ENCODE data around the gene CEP112. TPM values are rescaled to one million over a fixed set of nuclear protein-coding genes. Genes with fewer than 3 reads are reported as not detected.
"Not testable (repeated sequence)": the region's sequence is repeated elsewhere in the genome, so short reads cannot be mapped to it uniquely, and the experiment has no call there.

The CEP112 gene
- total RNA-seq, 4 donors from 2014 or later = 0.53 to 41.3 (median 5.7) TPM

DNA sequence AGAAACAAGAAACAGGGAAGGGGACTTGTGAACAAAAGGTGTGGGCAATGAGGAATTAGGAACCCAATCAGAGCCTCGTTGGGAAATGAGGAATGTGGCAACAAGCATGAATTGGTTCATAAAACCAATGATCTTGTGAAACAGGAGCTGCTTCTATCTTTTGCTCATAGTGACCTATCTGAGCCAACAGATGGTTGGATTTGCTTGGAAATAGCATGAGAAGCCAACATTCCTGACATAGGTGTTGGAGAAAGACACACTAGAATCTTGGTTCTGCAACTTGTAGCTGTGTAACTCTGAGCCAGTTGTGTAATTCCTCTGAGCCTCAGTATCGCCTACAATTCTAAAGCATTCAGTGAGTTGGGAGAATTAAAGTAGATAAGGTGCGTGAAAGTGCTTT is 378.6 kb downstream of the CEP112 start:
- H3K36me3 ChIP-seq = no peaks in the 10 kb centered on the region
- no peaks in the 10 kb centered on the region for H3K4me1 ChIP-seq
- no peak for DNase-seq

DNA sequence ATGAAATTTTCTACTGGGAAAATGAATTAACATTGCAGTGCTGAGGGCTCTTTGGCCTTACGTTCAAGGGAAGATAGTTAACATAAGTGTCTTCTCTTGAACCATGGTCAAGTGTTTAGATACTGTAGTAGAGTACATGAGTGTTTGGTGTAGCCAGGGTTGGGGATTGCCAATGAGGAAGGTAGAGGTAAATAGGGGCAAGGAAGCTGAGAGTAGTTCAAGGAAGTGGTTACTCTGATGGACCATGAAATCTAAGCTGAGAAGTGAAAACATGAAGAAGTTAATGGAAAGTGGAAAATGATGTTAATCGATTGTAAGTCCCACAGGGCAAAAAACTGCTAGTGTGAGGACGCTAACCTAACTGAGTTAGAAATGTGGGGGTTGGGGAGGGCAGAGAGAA is 380.9 kb downstream of the CEP112 start:
- TF ChIP-seq POLR2A (IDR thresholded peaks at IDR 0.05) = no peak
- TF ChIP-seq, protein P1, sequence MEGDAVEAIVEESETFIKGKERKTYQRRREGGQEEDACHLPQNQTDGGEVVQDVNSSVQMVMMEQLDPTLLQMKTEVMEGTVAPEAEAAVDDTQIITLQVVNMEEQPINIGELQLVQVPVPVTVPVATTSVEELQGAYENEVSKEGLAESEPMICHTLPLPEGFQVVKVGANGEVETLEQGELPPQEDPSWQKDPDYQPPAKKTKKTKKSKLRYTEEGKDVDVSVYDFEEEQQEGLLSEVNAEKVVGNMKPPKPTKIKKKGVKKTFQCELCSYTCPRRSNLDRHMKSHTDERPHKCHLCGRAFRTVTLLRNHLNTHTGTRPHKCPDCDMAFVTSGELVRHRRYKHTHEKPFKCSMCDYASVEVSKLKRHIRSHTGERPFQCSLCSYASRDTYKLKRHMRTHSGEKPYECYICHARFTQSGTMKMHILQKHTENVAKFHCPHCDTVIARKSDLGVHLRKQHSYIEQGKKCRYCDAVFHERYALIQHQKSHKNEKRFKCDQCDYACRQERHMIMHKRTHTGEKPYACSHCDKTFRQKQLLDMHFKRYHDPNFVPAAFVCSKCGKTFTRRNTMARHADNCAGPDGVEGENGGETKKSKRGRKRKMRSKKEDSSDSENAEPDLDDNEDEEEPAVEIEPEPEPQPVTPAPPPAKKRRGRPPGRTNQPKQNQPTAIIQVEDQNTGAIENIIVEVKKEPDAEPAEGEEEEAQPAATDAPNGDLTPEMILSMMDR (IDR thresholded peaks at IDR 0.05) = no peak
- H3K4me1 ChIP-seq = no peaks in the 10 kb centered on the region
- H3K9me3 ChIP-seq = peaks cover 0 to 8% (median 3%) of the 10 kb centered on the region in 4 donors
- no peak for DNase-seq
- no peaks in the 10 kb centered on the region for H3K36me3 ChIP-seq
- no peak overlapping the region for H3K4me3 ChIP-seq
- no peak overlapping the region for H3K27ac ChIP-seq
- H3K27me3 ChIP-seq = no peaks in the 10 kb centered on the region

More for the DNA sequence above, 378.6 kb downstream of the CEP112 start:
- no peak overlapping the region for H3K27ac ChIP-seq
- no peaks in the 10 kb centered on the region for H3K9me3 ChIP-seq
- H3K27me3 ChIP-seq = no peaks in the 10 kb centered on the region
- no peak for TF ChIP-seq POLR2A (IDR thresholded peaks at IDR 0.05)
- TF ChIP-seq, protein P1 (IDR thresholded peaks at IDR 0.05) = no peak
- H3K4me3 ChIP-seq = no peak overlapping the region

DNA sequence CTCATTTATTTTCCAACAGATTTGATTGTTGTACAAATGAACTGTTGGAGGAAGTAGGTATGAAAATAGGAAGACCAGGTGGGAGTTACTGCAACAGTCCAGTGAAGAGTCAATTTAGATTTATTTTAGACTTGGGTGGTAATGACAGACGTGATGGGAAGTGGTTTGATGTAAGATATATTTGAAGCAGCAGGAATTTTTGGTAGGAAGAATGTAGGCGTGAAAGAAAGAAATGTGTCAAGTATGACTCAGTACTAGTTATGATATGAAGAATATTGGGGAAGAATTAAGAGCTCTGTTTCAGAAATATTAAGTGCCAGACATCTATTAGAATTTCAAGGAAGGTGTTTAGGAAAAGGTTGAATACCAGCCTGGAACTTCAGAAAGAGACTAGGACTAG is 382.6 kb downstream of the CEP112 start:
- Histone ChIP-seq H3K36me3 (no peaks in the 10 kb centered on the region), H3K4me3 (no peak overlapping the region), H3K9me3 (peaks cover 0 to 8% (median 3%) of the 10 kb centered on the region in 4 donors), H3K27ac (no peak overlapping the region), H3K4me1 (no peaks in the 10 kb centered on the region), H3K27me3 (no peaks in the 10 kb centered on the region)
- no peak for DNase-seq
- TF ChIP-seq POLR2A (IDR thresholded peaks at IDR 0.05) = no peak
- TF ChIP-seq, protein P1 (IDR thresholded peaks at IDR 0.05) = no peak

DNA sequence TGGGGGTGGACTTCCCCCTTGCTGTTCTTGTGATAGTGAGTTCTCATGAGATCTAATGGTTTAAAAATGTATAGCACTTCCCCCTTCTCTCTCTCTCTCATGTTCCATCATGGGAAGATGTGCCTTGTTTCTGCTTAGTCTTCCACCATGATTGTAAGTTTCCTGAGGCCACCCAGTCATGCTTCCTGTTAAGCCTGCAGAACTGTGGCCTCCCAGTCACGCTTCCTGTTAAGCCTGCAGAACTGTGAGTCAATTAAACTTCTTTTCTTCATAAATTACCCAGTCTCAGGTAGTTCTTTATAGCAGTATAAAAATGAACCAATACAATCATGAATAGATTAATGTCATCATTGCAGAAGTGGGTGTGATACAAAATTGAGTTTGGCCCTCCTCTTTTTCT is 383.4 kb downstream of the CEP112 start:
- not testable (repeated sequence) for H3K4me3 ChIP-seq, H3K9me3 ChIP-seq, H3K4me1 ChIP-seq, H3K27ac ChIP-seq, DNase-seq, H3K36me3 ChIP-seq, H3K27me3 ChIP-seq

DNA sequence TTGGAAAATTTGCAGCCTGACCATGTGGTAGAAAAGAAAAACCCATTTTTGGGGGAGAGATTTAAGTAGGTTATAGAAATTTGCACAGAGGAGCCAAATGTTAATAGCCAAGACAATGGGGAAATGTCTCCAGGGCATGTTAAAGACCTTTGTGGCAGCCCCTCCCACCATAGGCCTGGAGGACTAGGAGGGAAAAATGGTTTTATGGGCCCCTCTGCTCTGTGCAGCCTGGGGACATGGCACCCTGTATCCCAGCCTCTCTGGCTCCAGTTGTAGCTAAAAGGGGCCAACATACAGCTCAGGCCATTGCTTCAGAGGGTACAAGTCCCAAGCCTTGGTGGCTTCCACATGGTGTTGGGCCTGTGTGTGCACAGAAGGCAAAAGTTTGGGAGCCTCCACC is 384.6 kb downstream of the CEP112 start:
- no peaks in the 10 kb centered on the region for H3K36me3 ChIP-seq
- no peak overlapping the region for H3K27ac ChIP-seq
- H3K27me3 ChIP-seq = no peaks in the 10 kb centered on the region
- H3K9me3 ChIP-seq = peaks cover 0 to 11% (median 3%) of the 10 kb centered on the region in 4 donors
- DNase-seq = no peak
- H3K4me3 ChIP-seq = no peak overlapping the region
- TF ChIP-seq, protein P1 (IDR thresholded peaks at IDR 0.05) = no peak
- no peak for TF ChIP-seq POLR2A (IDR thresholded peaks at IDR 0.05)
- no peaks in the 10 kb centered on the region for H3K4me1 ChIP-seq

DNA sequence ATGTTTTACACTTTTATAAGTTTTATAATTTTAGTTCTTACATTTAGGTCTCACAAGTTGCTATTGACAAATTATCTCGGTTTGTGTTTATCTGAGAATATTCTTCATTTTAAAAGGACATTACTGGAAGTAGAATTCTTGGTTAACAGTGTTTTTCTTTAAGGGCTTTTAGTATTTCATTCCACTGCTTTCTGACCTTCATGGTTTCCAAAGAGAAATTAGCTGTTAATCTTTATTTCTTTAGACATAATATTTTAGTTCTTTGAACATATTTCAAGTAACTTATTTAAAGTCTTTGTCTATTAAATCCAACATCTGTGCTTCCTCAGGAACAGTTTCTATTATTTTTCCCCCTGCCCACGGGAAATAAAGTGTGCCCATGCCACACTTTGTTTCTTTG is 390.4 kb downstream of the CEP112 start:
- Histone ChIP-seq H3K9me3 (peaks cover 0 to 10% (median 0%) of the 10 kb centered on the region in 4 donors), H3K4me1 (no peaks in the 10 kb centered on the region), H3K27me3 (no peaks in the 10 kb centered on the region), H3K27ac (no peak overlapping the region), H3K36me3 (no peaks in the 10 kb centered on the region), H3K4me3 (no peak overlapping the region)
- DNase-seq = no peak
- TF ChIP-seq, protein P1 (IDR thresholded peaks at IDR 0.05) = no peak
- no peak for TF ChIP-seq POLR2A (IDR thresholded peaks at IDR 0.05)
